SK-N-SH (cell line): ENCODE data around the gene SLC6A11. TPM values are rescaled to one million over a fixed set of nuclear protein-coding genes. Genes with fewer than 3 reads are reported as not detected.

Experiments used
- CTCF ChIA-PET: fragments of 300-600, 350-600 bp; formaldehyde crosslinking; extraction: SDS; loops from one replicate; lab custom pipeline; 2021; lab: Yijun Ruan, JAX
- POLR2A ChIA-PET: fragments of 350-600 bp; sonication (Branson Sonifier 250); formaldehyde crosslinking; extraction: SDS; loops from one replicate; lab custom pipeline; 2020; ENCODE audit warnings: antibody characterized with exemption, inconsistent platforms; lab: Yijun Ruan, JAX
- DNase-seq: peaks from one replicate; pipeline ENCODE4 v3.0.0; 2012
- H2AFZ ChIP-seq: fragments of 200-600 bp; sonication (generic); 2 replicates; pipeline ENCODE4 v1.8.1; 2016; ENCODE audit warnings: antibody characterized with exemption, mild to moderate bottlenecking, low read depth
- H3F3A ChIP-seq: fragments of 200-600 bp; sonication (generic); replicated peaks from 2 replicates; pipeline ENCODE3; 2016; ENCODE audit warnings: antibody characterized with exemption, mild to moderate bottlenecking; ENCODE audit not compliant: insufficient read depth
- H3K27ac ChIP-seq, 2 experiments: fragments of 200-500 bp in 1 of 2; fragments of 200-600 bp in 1 of 2; sonication (Bioruptor generic) in 1 of 2; sonication (generic), shearing (Covaris generic) in 1 of 2; 2 replicates each; pipeline versions ENCODE4 v1.5.1 to v1.6.1; 2014 to 2016; ENCODE audit warnings: low read depth in 2 of 2, inconsistent platforms in 1 of 2, low read length in 1 of 2, mild to moderate bottlenecking in 1 of 2, mixed read lengths in 1 of 2
- H3K27me3 ChIP-seq: fragments of 200-600 bp; sonication (generic), shearing (Covaris generic); 2 replicates; pipeline ENCODE4 v1.6.1; 2016; ENCODE audit warnings: mixed run types; ENCODE audit not compliant: insufficient read depth
- H3K36me3 ChIP-seq, 2 experiments: fragments of 200-500 bp in 1 of 2; fragments of 200-600 bp in 1 of 2; sonication (Bioruptor generic) in 1 of 2; sonication (generic) in 1 of 2; replicated peaks in 1 of 2; 2 replicates each; pipeline versions ENCODE3 to v1.5.1; 2014 to 2016; ENCODE audit warnings: low read length in 1 of 2, mild to moderate bottlenecking in 1 of 2; ENCODE audit not compliant: insufficient read depth in 2 of 2, control insufficient read depth in 1 of 2
- H3K4me1 ChIP-seq, 2 experiments: fragments of 200-500 bp in 1 of 2; fragments of 200-600 bp in 1 of 2; sonication (Bioruptor generic) in 1 of 2; sonication (generic), shearing (Covaris generic) in 1 of 2; 2 replicates each; pipeline versions ENCODE4 v1.5.1 to v1.6.1; 2014 to 2016; ENCODE audit warnings: low read depth in 1 of 2, low read length in 1 of 2, mixed run types in 1 of 2; ENCODE audit not compliant: insufficient read depth in 2 of 2, control insufficient read depth in 1 of 2
- H3K4me2 ChIP-seq: fragments of 200-600 bp; sonication (generic), shearing (Covaris generic); 2 replicates; pipeline ENCODE4 v1.6.1; 2017; ENCODE audit warnings: mixed run types
- H3K4me3 ChIP-seq, 2 experiments: fragments of 200-500 bp in 1 of 2; fragments of 200-600 bp in 1 of 2; sonication (Bioruptor generic) in 1 of 2; sonication (generic), shearing (Covaris generic) in 1 of 2; 2 replicates each; pipeline versions ENCODE4 v1.5.1 to v1.8.1; 2014 to 2016; ENCODE audit warnings: low read depth in 2 of 2, inconsistent platforms in 1 of 2, low read length in 1 of 2, mild to moderate bottlenecking in 1 of 2, mixed read lengths in 1 of 2, moderate library complexity in 1 of 2
- H3K79me2 ChIP-seq: fragments of 200-600 bp; sonication (generic); 2 replicates; pipeline ENCODE4 v1.8.1; 2017; ENCODE audit warnings: mild to moderate bottlenecking; ENCODE audit not compliant: insufficient read depth
- H3K9ac ChIP-seq: fragments of 200-600 bp; sonication (generic); 2 replicates; pipeline ENCODE4 v1.6.1; 2017; ENCODE audit warnings: mixed run types
- H3K9me2 ChIP-seq: fragments of 200-600 bp; sonication (generic); 2 replicates; pipeline ENCODE4 v1.6.1; 2017; ENCODE audit warnings: mixed run types
- H3K9me3 ChIP-seq: fragments of 200-600 bp; sonication (generic); 2 replicates; pipeline ENCODE4 v1.6.1; 2017; ENCODE audit warnings: mixed run types, mild to moderate bottlenecking, moderate library complexity
- H4K20me1 ChIP-seq: fragments of 200-600 bp; sonication (generic); 2 replicates; pipeline ENCODE4 v1.6.1; 2017; ENCODE audit warnings: mild to moderate bottlenecking, mixed run types; ENCODE audit not compliant: insufficient read depth
- CHD2 ChIP-seq: fragments of 150-350 bp; IDR thresholded peaks from 2 replicates; pipeline ENCODE4 v1.6.1; 2018; ENCODE audit warnings: low read length; ENCODE audit not compliant: partially characterized antibody
- CTCF ChIP-seq: fragments of 200-600 bp; sonication (generic); IDR thresholded peaks from 2 replicates; pipeline ENCODE4 v1.6.1; 2017; ENCODE audit warnings: antibody characterized with exemption, mild to moderate bottlenecking, moderate library complexity
- ELF1 ChIP-seq: IDR thresholded peaks from 2 replicates; pipeline ENCODE4 v1.4.0; 2012
- EP300 ChIP-seq, 2 experiments: IDR thresholded peaks; 2 replicates each; pipeline versions ENCODE4 v1.4.0 to v1.6.1; 2012; ENCODE audit warnings: borderline replicate concordance in 1 of 2, low read depth in 1 of 2, low read length in 1 of 2
- FOSL2 ChIP-seq: IDR thresholded peaks from 2 replicates; pipeline ENCODE4 v1.4.0; 2012; ENCODE audit warnings: low read depth, mild to moderate bottlenecking, moderate library complexity, borderline replicate concordance
- FOXJ3 ChIP-seq: sonication (generic); formaldehyde crosslinking; IDR thresholded peaks from 2 replicates; pipeline ENCODE4 v1.5.1; 2020; ENCODE audit warnings: mild to moderate bottlenecking, missing genetic modification reagents
- FOXM1 ChIP-seq: IDR thresholded peaks from 2 replicates; pipeline ENCODE4 v1.4.0; 2012; ENCODE audit warnings: low read depth, mild to moderate bottlenecking
- MEF2A ChIP-seq: IDR thresholded peaks from 2 replicates; pipeline ENCODE4 v1.4.0; 2012; ENCODE audit warnings: low read depth, borderline replicate concordance
- MXI1 ChIP-seq: IDR thresholded peaks from 2 replicates; pipeline ENCODE4 v1.6.1; 2012; ENCODE audit warnings: mild to moderate bottlenecking, low read depth, low read length, improper control_type of control experiment
- PBX3 ChIP-seq: IDR thresholded peaks from 2 replicates; pipeline ENCODE4; 2012
- POLR2AphosphoS5 ChIP-seq: IDR thresholded peaks from 2 replicates; pipeline ENCODE4 v1.6.1; 2012; ENCODE audit warnings: low read depth, low read length
- RAD21 ChIP-seq: IDR thresholded peaks from 2 replicates; pipeline ENCODE4 v1.6.1; 2012; ENCODE audit warnings: mild to moderate bottlenecking, low read length
- REST ChIP-seq: IDR thresholded peaks from 2 replicates; pipeline ENCODE4 v1.6.1; 2012; ENCODE audit warnings: mild to moderate bottlenecking, low read depth, low read length, moderate library complexity
- RFX5 ChIP-seq: IDR thresholded peaks from 2 replicates; pipeline ENCODE4 v1.6.1; 2012; ENCODE audit warnings: mild to moderate bottlenecking, improper control_type of control experiment, low read length
- RXRA ChIP-seq: IDR thresholded peaks from 2 replicates; pipeline ENCODE4 v1.4.0; 2012; ENCODE audit warnings: low read depth, mild to moderate bottlenecking, borderline replicate concordance
- SMC3 ChIP-seq: IDR thresholded peaks from 2 replicates; pipeline ENCODE4 v1.6.1; 2012; ENCODE audit warnings: low read depth, low read length, improper control_type of control experiment
- TEAD4 ChIP-seq: IDR thresholded peaks from 2 replicates; pipeline ENCODE4 v1.4.0; 2012; ENCODE audit warnings: mild to moderate bottlenecking, borderline replicate concordance; ENCODE audit not compliant: insufficient read depth
- USF1 ChIP-seq: IDR thresholded peaks from 2 replicates; pipeline ENCODE4 v1.4.0; 2012; ENCODE audit warnings: low read depth, borderline replicate concordance
- USF2 ChIP-seq: fragments of 150-350 bp; IDR thresholded peaks from 2 replicates; pipeline ENCODE4 v1.6.1; 2017; ENCODE audit warnings: antibody characterized with exemption, low read length, low read depth, borderline replicate concordance
- WGBS: methylation state at CpG from one replicate; pipeline ENCODE4 v1.1.6; 2017; ENCODE audit warnings: low lambda C conversion rate; 5-methylcytosine and 5-hydroxymethylcytosine counted together
- polyA plus RNA-seq, 3 experiments: library from polyadenylated mRNA; depleted of rRNA; stranded (reverse); fragments of >200 nt; gene quantifications; 2 replicates each; pipeline ENCODE4 v1.2.3, GENCODE V29; 2012

Gene SLC6A11
- polyA plus RNA-seq, 1 of the 3 experiments (the other 2 are of a cell fraction), result 0.03 TPM

- POLR2A ChIA-PET, result interaction anchor here (1.4 kb wide), 1 partner anchor 114 kb away, joined by 6 read pairs; no protein-coding TSS in a partner anchor
- Histone ChIP-seq H3K27me3 (no peaks in the 10 kb centered on the region), H3K36me3 (no peaks in the 10 kb centered on the region), H4K20me1 (no peaks in the 10 kb centered on the region), H3K27ac (no peak overlapping the region), H3K79me2 (no peaks in the 10 kb centered on the region), H3K4me2 (no peak overlapping the region), H3K4me1 (peaks cover 0 to 2% of the 10 kb centered on the region in 2 experiments; a peak in 1 of 4 replicates), H3K9me2 (no peaks in the 10 kb centered on the region), H3K9ac (no peak overlapping the region), H3K9me3 (no peaks in the 10 kb centered on the region), H3F3A (no peaks in the 10 kb centered on the region), H2AFZ (no peak overlapping the region), H3K4me3 (peak overlapping the region in 1 of 2 experiments; percentile 42; a peak in 1 of 4 replicates)
- WGBS, result 74% methylated on average over 7 of the region's 8 CpGs
- TF ChIP-seq FOXJ3 (no peak), RAD21 (peak; percentile 76), SMC3 (peak; percentile 83), CTCF (peak; percentile 80)
- peak; percentile 92 for DNase-seq
- CTCF ChIA-PET, result interaction anchor here (0.6 to 12.7 kb wide), 66 partner anchors 8 to 603 kb away, joined by 3 to 281 read pairs (median 4); partner anchors contain the start of gene SLC6A1
Measured at GRCh38 chr3:10945683-10946287, 129.8 kb downstream of the SLC6A11 start.

GRCh38 chr3:10946526-10946925 lies 130.5 kb downstream of the SLC6A11 start:
- CTCF ChIA-PET, result interaction anchor here (0.6 to 12.7 kb wide), 31 partner anchors 9 to 396 kb away, joined by 3 to 281 read pairs (median 5); partner anchors contain the start of gene SLC6A1
- H2AFZ ChIP-seq, result no peak overlapping the region
- H3K4me3 ChIP-seq, result no peak overlapping the region
- no peak for DNase-seq
- 39% methylated on average over 8 of the region's 8 CpGs for WGBS
- H3F3A ChIP-seq, result no peaks in the 10 kb centered on the region
- peaks cover 0 to 2% of the 10 kb centered on the region in 2 experiments; a peak in 1 of 4 replicates for H3K4me1 ChIP-seq
- POLR2A ChIA-PET, result no interaction called here
- no peaks in the 10 kb centered on the region for H3K27me3 ChIP-seq
- no peak overlapping the region for H3K27ac ChIP-seq
- no peaks in the 10 kb centered on the region for H3K9me2 ChIP-seq
- no peak overlapping the region for H3K9ac ChIP-seq
- no peaks in the 10 kb centered on the region for H3K36me3 ChIP-seq
- no peaks in the 10 kb centered on the region for H4K20me1 ChIP-seq
- no peak overlapping the region for H3K4me2 ChIP-seq
- H3K9me3 ChIP-seq, result no peaks in the 10 kb centered on the region
- no peaks in the 10 kb centered on the region for H3K79me2 ChIP-seq
- no peak for TF ChIP-seq FOSL2
- TF ChIP-seq REST, result no peak
- no peak for TF ChIP-seq MEF2A
- no peak for TF ChIP-seq POLR2AphosphoS5
- TF ChIP-seq ELF1, result no peak
- no peak for TF ChIP-seq EP300 (IDR thresholded peaks at IDR 0.05; ENCODE audit: borderline replicate concordance in 1 of 2, low read depth in 1 of 2, low read length in 1 of 2)
- TF ChIP-seq CHD2, result no peak
- TF ChIP-seq USF2, result no peak
- no peak for TF ChIP-seq PBX3
- TF ChIP-seq RXRA, result no peak
- TF ChIP-seq USF1, result no peak
- no peak for TF ChIP-seq TEAD4
- TF ChIP-seq RFX5, result no peak
- no peak for TF ChIP-seq MXI1
- no peak for TF ChIP-seq FOXM1
